ENCODE data around the gene RPS2.

- TF ChIP-seq CTCF (IDR thresholded peaks at IDR 0.05) (no peak), POLR2A (IDR thresholded peaks at IDR 0.05) (no peak)
These were observed 12.6 kb upstream of the RPS2 start for GRCh38 chr16:1976951-1977874.

All from lower leg skin (tissue), 3 donors.